ENCODE results near the gene ROPN1L.

ROPN1L gene

GRCh38 chr5:10459080-10460055 lies 17.7 kb downstream of the ROPN1L start:
- no peak for DNase-seq

DNA sequence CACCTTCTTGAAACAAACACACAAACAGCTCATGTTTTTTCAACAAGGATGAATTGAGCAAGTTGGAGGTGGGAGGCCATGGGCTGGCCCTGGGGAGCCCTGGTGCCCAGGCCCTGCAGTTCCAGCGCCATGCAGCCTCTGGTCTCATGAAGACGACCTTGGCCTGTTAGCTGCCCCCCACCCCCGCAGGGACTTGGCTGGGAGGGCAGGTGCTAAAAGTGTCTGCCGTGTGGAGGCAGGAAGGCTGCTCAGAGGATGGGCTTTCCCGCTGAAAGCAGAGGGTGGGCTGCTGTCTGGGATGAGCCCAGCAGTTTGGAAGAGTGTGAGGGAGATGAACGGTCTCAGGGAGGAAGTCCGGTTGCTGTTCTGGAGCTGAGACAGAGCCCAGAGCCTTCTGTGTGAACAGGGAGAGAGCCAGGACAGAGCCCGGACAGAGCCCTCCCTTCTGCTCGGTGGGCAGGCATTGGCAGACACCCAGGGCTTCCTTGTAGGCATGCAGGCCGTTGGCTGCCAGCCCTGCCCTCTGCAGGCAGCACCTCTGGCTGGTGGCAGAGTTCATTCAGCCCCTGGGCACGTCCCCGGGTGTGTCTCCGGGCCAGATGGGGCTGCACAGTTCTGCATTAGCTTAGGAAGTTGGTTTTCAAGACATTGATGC lies 18.7 kb downstream of the ROPN1L start:
- DNase-seq, result no peak

GRCh38 chr5:10461041-10461440 lies 19.4 kb downstream of the ROPN1L start:
- DNase-seq, result no peak

GRCh38 chr5:10461904-10462555 lies 20.4 kb downstream of the ROPN1L start:
- no peak for DNase-seq

GRCh38 chr5:10463566-10463965 lies 21.9 kb downstream of the ROPN1L start:
- no peak for DNase-seq

DNA sequence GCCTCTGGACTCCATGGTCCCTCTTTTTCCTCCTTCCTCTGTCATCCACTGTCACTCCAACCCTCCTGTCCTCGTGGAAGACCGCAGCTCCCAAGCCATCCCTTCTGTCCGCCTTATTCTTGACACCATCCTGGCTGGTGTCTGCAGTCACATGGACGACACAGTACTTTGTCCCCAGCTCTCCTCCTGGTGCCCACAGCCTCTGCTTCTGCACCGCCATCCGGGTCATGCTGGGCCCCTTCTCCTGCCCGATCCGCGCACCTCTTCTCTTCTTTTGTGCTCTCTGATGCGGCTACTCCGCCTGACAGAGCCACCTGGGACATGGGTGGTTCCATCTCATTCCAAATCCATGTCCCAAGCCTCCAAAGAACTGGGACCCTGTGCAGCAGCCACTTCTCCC lies 22.5 kb downstream of the ROPN1L start:
- no peak for DNase-seq

- no peak for DNase-seq
Measured at GRCh38 chr5:10465726-10466125, 24.0 kb downstream of the ROPN1L start.

DNA sequence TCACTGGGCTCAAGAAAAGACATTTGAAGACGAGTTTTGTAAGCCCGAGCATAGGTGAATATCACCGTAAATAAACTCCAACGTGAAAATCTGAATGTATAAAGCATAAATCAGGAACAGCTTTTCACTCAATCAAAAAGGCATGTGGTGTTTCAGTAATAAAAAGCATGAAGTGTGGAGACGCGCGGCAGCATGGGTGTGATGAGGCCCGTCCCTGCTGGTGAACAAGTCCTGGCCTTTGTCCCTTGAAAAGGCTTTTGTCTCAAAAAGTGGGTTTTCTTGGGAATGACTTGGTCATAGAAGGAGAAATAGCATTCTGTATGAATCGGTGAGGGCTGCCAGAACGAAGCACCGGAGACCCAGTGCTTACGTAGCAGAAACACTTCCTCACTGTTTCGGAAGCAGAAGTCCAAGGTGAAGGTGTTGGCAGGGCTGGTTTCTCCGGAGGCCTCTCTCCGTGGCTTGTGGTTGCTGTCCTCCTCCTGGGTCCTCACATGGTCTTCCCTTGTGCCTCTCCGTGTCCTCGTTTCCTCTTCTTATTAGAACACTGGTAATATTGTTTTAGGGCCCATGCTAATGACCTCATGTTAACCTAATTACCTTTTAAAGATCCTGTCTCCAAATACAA lies 24.9 kb downstream of the ROPN1L start:
- no peak for DNase-seq

DNA sequence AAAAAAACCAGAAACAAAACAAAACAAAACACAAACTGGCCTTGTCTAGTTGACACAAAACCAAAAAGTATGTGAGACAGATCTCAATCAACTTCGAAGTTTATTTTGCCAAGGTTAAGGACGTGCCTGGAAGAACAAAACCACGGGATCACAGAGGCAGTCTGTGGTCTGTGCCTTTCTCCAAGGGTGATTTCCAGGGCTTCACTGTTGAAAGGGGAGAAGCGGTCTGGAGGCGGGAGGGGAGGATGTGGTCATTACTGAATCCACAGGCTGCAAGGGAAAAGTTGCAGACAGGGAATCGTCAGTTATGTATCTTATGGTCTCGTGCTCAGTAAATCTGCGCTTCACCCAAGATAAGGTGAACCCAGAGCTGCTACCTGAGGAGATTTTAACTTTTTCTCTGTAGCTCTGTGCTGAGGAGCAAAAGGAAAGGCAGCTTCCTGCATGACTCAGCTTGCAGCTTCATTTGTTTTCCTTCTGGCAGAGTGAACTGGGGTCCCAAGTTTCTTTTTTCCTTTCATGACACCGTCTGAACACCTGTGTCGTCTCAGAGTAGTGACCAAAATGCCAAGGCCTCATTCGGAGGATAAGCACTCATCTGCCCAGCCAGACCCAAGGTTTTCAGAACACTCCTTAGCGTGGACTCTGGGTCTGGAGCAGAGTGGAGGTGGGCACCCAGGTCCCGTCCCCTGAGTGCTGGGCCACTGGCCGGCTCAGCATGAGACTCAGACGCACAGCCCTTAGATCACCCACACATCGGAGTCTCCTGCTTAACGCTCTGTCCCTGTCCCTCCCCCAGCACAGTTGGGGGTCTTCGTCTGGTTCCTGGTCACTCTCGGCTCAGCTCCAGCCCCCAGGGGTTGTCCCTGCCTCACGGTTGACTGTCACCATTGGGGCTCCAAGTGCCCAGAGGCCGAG lies 25.9 kb downstream of the ROPN1L start:
- no peak for DNase-seq

- no peak for DNase-seq
Measured at GRCh38 chr5:10468256-10468655, 26.6 kb downstream of the ROPN1L start.

- DNase-seq, result no peak
Measured at GRCh38 chr5:10469253-10470050, 27.8 kb downstream of the ROPN1L start.

- no peak for DNase-seq
Measured at GRCh38 chr5:10470669-10471068, 29.0 kb downstream of the ROPN1L start.

DNA sequence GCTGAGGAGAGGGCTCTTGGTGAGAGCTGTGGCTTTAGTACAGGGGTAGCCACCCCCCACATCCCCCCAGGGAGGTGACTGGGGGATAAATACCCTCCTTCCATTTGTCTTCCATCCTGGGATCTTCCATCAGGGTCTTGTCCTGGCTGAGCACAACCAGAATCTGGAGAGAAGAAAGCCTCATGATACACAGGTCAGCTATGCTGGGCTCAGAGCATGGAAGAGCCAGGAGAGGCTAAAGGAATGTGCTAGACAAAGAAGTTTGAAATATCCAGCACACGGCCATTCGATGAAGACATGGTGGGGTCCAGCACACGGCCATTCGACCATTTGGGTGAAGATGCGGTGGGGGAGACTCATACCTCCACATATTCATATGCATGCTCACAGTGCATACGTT lies 30.0 kb downstream of the ROPN1L start:
- DNase-seq, result no peak

DNA sequence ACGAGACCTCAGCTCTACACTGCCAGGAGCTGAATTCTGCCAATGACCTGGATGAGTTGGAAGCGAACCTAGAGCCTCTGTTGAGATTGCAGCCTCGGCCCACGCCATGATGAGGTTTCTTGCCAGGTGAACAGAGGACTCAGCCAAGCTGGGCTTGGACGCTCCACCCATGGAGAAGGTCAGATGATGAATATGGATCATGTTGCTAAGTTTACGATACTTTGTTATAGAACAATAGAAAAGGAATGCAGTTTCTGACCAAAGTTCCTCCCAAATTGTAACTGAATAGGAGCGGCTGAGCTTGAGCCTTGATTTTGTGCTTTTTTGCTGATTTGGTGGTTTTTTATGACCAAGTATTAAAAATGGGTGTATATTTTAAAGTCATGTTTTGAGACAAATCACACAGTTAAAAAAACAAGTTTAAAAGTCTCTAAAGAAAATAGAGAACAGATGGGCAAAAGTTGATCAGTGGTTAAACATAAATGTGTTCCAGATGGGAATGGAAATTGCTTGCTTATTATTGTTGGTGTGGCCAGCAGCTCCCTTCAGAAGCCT lies 32.9 kb downstream of the ROPN1L start:
- DNase-seq, result no peak

- DNase-seq, result no peak
Measured at GRCh38 chr5:10475931-10476676, 34.4 kb downstream of the ROPN1L start.

DNA sequence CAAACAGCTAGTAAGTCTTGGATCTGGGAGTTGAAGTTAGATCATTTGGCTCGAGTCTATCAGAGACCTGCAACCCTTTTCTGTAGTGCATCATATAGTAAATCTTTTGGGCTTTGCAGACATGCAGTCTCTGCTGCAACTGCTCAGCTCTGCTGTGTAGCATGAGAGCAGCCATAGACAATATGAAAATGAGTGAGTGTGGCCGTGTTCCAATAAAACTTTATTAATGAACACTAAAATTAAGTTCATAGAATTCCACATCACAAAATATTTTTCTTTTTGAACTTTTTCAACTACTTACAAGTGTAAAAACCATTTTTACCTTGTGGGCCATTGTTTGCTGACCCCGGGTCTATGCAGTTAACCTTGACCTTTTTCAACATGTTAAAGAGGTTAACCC lies 35.2 kb downstream of the ROPN1L start:
- DNase-seq, result no peak

- DNase-seq, result no peak
Measured at GRCh38 chr5:10477943-10478342, 36.3 kb downstream of the ROPN1L start.

DNA sequence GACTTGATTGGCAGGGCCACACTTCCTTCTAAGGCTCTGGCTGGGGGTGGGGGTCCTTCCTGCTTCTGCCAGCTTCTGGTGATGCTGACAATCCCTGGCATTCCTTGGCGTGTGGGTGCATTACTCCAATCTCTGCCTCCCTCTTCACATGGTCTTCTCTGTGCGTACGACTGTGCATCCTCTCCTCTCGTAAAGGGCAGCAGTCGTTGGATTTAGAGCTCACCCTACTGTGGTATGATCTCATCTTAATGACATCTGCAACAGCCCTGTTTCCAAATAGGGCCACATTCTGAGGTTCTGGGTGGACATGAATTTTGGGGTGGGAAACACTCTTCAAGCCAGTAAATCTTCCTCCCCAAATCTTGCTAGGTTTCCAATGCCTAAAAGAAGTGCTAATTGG lies 36.8 kb downstream of the ROPN1L start:
- DNase-seq, result no peak

- DNase-seq, result no peak
Measured at GRCh38 chr5:10479154-10479721, 37.6 kb downstream of the ROPN1L start.
